NT2/D1 (cell line): ENCODE data around the gene TXNL4A.

Experiments
- SUZ12 ChIP-seq: IDR thresholded peaks from 2 replicates; pipeline ENCODE4 v1.6.1; 2011; ENCODE audit not compliant: insufficient read length, insufficient read depth; ENCODE audit errors: extremely low read depth
- YY1 ChIP-seq: IDR thresholded peaks from 2 replicates; pipeline ENCODE4 v1.6.1; 2011; ENCODE audit not compliant: insufficient read length, insufficient read depth
- ZNF274 ChIP-seq: IDR thresholded peaks from 2 replicates; pipeline ENCODE4 v1.6.1; 2011; ENCODE audit warnings: mild to moderate bottlenecking, low read depth, low read length

DNA sequence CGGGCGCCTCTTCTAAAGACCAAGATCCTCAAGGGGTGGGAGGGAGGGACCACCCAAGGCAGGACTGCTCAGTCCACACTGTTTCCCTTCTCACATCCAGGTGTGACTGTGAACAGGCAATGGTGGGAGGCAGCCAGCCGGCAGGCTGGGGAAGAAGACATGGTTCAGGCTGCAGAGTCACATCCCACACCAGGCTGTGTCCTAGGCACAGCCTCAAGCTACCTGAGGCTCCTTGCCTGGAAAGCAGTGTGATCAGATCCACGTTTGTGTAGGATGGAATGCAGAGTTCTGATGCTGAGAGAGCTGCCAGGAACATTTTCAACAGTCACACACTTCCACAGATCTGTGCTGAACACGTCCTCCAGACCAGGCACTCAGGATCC lies 53.3 kb downstream of the TXNL4A start:
- TF ChIP-seq YY1 (no peak), SUZ12 (no peak), ZNF274 (no peak)
